ENCODE data around the gene ACOT7.

Gene ACOT7

DNA sequence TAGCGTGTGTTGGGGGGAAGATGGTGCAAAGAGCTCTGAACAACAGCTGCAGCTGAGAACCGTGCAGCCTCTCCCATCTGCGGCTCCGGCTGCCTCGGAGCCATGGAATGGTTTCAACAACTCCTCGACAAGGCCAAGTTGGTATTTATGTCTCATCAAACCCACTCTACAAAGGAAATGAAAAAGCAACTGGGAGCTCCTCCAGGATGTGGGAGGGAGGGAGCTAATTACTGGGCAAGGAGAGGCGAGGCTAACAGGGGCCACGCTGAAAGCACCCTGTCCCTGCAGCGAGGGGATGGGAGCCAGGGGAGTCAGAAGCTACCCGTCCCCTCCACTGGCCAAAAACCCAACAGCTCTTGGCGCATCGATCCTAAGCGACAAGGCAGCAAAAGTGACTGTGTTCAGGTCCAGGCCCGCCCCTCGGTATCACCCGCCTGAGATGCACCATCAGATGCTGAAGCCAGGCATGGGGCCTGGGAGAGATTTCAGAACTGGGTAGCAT lies 63.1 kb downstream of the ACOT7 start:
- no peaks in the 10 kb centered on the region for H3K9me3 ChIP-seq (ENCODE audit: control insufficient read depth, low read length)
- peaks cover 19% of the 10 kb centered on the region for H3K4me1 ChIP-seq (ENCODE audit: control insufficient read depth, insufficient read depth, low read length)
- H3K27me3 ChIP-seq (replicated peaks; ENCODE audit: control insufficient read depth, insufficient read depth, low read length) = no peaks in the 10 kb centered on the region
- no peaks in the 10 kb centered on the region for H3K36me3 ChIP-seq (ENCODE audit: control insufficient read depth, insufficient read depth, low read length, severe bottlenecking)
- peak; percentile 43 for DNase-seq (ENCODE audit: low read depth)
- H3K4me3 ChIP-seq (ENCODE audit: low read length) = no peak overlapping the region
- no peak overlapping the region for H3K9ac ChIP-seq (ENCODE audit: low read length)

DNA sequence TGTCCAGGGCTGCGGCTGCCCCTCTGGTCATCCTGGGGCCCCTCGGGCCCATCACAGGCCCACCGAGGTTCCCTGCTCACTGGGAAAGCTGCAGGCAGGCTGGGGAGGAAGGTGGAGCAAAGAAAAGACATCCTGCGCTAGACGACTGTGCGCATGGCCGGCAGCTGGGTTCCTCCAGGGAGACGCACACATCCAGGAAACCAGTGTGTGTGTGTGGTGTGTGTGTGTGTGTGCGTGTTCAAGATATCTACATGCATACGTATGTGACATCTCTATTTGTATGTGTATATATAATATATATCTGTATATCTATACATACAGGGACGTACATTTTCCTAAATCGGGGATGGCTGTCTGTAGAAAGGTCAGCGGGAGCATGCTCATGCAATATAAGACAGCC lies 63.7 kb downstream of the ACOT7 start:
- Histone ChIP-seq H3K27me3 (replicated peaks; ENCODE audit: control insufficient read depth, insufficient read depth, low read length) (no peaks in the 10 kb centered on the region), H3K4me1 (ENCODE audit: control insufficient read depth, insufficient read depth, low read length) (peaks cover 19% of the 10 kb centered on the region), H3K4me3 (ENCODE audit: low read length) (no peak overlapping the region), H3K36me3 (ENCODE audit: control insufficient read depth, insufficient read depth, low read length, severe bottlenecking) (no peaks in the 10 kb centered on the region), H3K9me3 (ENCODE audit: control insufficient read depth, low read length) (no peaks in the 10 kb centered on the region), H3K9ac (ENCODE audit: low read length) (no peak overlapping the region)
- DNase-seq (ENCODE audit: low read depth) = no peak

DNA sequence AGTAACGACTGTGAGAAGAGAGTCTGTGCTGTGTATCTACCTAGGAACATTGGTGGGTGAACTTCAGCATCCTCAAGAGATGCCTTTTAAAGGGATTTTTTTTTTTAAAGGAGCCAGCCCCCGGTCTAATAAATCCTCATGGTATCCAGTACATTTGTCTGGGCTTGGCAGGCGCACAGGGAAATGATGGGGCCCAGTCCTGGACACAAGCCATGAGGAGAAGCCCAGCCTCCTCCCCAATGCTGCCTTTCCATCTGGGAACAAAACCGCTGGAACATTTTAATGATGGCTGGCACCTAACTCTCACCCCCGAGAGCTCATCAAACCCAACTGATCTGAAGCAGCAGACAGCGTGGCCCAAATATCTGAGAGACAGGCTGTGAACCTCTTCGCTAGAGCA lies 64.2 kb downstream of the ACOT7 start:
- no peak overlapping the region for H3K9ac ChIP-seq (ENCODE audit: low read length)
- H3K27me3 ChIP-seq (replicated peaks; ENCODE audit: control insufficient read depth, insufficient read depth, low read length) = no peaks in the 10 kb centered on the region
- no peak overlapping the region for H3K4me3 ChIP-seq (ENCODE audit: low read length)
- no peaks in the 10 kb centered on the region for H3K9me3 ChIP-seq (ENCODE audit: control insufficient read depth, low read length)
- peaks cover 19% of the 10 kb centered on the region for H3K4me1 ChIP-seq (ENCODE audit: control insufficient read depth, insufficient read depth, low read length)
- H3K36me3 ChIP-seq (ENCODE audit: control insufficient read depth, insufficient read depth, low read length, severe bottlenecking) = no peaks in the 10 kb centered on the region
- no peak for DNase-seq (ENCODE audit: low read depth)

DNA sequence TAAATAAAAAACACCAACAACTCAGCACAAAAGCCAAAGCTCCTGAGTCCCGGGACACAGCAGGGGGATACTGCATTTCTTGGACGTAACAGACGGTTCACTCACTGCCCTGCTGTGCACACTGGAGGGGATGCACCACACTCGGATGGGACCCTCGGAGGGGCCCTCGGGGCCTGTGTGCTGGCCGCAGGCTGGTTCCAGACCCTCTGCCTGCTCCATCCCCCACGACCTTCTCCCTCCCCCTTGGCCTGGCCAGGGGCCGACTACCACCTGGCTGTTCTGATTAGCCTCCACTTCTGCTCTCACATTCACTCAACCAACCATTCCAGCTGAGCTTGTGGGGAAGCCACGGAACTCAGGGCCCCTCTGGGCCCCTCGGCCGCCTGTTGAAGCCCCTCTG lies 64.9 kb downstream of the ACOT7 start:
- no peaks in the 10 kb centered on the region for H3K27me3 ChIP-seq (replicated peaks; ENCODE audit: control insufficient read depth, insufficient read depth, low read length)
- no peaks in the 10 kb centered on the region for H3K9me3 ChIP-seq (ENCODE audit: control insufficient read depth, low read length)
- H3K36me3 ChIP-seq (ENCODE audit: control insufficient read depth, insufficient read depth, low read length, severe bottlenecking) = no peaks in the 10 kb centered on the region
- H3K9ac ChIP-seq (ENCODE audit: low read length) = no peak overlapping the region
- no peak overlapping the region for H3K4me3 ChIP-seq (ENCODE audit: low read length)
- DNase-seq (ENCODE audit: low read depth) = no peak
- H3K4me1 ChIP-seq (ENCODE audit: control insufficient read depth, insufficient read depth, low read length) = peaks cover 19% of the 10 kb centered on the region

DNA sequence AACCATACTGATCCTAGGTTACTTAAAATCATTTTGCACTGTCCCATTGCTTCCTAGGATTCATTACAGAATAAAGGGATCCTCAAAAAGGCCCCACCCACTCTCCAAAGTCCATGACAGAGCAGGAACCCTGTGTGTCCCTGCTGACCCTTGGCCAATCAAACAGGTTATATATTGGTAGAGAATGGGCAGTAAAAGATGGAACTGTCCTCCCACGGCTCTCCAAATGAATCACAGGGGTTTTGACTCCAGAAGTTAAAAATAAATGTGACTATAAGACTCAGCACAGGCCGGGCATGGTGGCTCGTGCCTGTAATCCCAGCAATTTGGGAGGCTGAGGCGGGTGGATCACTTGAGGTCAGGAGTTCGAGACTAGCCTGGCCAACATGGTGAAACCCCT lies 65.5 kb downstream of the ACOT7 start:
- Histone ChIP-seq H3K4me3 (ENCODE audit: low read length) (no peak overlapping the region), H3K9ac (ENCODE audit: low read length) (no peak overlapping the region), H3K9me3 (ENCODE audit: control insufficient read depth, low read length) (no peaks in the 10 kb centered on the region), H3K36me3 (ENCODE audit: control insufficient read depth, insufficient read depth, low read length, severe bottlenecking) (no peaks in the 10 kb centered on the region), H3K4me1 (ENCODE audit: control insufficient read depth, insufficient read depth, low read length) (peaks cover 19% of the 10 kb centered on the region), H3K27me3 (replicated peaks; ENCODE audit: control insufficient read depth, insufficient read depth, low read length) (no peaks in the 10 kb centered on the region)
- no peak for DNase-seq (ENCODE audit: low read depth)

DNA sequence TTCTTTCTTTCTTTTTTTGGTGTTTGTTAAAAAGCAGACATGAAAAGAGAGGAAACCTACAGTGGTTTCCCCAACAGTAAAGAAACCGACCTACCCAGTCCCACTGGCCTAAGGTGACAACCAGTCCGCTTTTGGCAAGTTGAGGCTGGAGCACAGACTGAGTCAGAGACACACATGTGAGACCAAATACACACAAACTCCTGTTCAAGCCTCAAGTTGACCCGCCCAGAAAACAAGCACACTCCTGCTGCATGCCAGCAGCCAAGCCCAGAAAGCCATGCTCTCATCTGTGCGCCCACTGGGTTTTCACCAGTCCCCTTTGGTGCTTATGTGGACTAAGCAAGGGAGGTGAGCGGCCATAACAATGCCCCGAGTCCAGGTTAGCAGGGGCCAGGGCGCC lies 68.1 kb downstream of the ACOT7 start:
- no peak overlapping the region for H3K4me3 ChIP-seq (ENCODE audit: low read length)
- H3K9ac ChIP-seq (ENCODE audit: low read length) = no peak overlapping the region
- no peaks in the 10 kb centered on the region for H3K9me3 ChIP-seq (ENCODE audit: control insufficient read depth, low read length)
- no peaks in the 10 kb centered on the region for H3K27me3 ChIP-seq (replicated peaks; ENCODE audit: control insufficient read depth, insufficient read depth, low read length)
- H3K36me3 ChIP-seq (ENCODE audit: control insufficient read depth, insufficient read depth, low read length, severe bottlenecking) = no peaks in the 10 kb centered on the region
- peaks cover 21% of the 10 kb centered on the region for H3K4me1 ChIP-seq (ENCODE audit: control insufficient read depth, insufficient read depth, low read length)
- DNase-seq (ENCODE audit: low read depth) = no peak

DNA sequence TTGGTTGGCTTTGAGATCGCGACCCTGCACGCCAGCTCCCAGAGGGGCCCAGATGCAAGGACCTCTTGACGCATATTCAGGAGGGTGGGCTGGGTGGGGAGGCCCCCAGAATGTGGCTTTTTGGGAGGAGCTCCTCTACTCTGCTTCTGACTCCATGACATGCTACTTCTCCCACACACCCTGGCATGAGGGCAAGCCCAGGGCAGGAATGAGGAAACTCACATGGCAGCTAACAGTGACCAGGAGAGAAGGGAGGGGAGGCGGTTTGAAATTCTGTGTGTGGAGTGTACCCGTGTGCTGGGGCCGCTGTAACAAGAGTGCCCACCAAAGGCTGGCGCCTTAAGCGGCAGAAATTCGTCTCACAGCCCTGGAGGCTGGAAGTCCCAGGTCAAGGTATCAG lies 71.4 kb downstream of the ACOT7 start:
- Histone ChIP-seq H3K36me3 (ENCODE audit: control insufficient read depth, insufficient read depth, low read length, severe bottlenecking) (no peaks in the 10 kb centered on the region), H3K27me3 (replicated peaks; ENCODE audit: control insufficient read depth, insufficient read depth, low read length) (no peaks in the 10 kb centered on the region), H3K4me3 (ENCODE audit: low read length) (no peak overlapping the region), H3K4me1 (ENCODE audit: control insufficient read depth, insufficient read depth, low read length) (peaks cover 6% of the 10 kb centered on the region), H3K9me3 (ENCODE audit: control insufficient read depth, low read length) (no peaks in the 10 kb centered on the region), H3K9ac (ENCODE audit: low read length) (no peak overlapping the region)
- no peak for DNase-seq (ENCODE audit: low read depth)

DNA sequence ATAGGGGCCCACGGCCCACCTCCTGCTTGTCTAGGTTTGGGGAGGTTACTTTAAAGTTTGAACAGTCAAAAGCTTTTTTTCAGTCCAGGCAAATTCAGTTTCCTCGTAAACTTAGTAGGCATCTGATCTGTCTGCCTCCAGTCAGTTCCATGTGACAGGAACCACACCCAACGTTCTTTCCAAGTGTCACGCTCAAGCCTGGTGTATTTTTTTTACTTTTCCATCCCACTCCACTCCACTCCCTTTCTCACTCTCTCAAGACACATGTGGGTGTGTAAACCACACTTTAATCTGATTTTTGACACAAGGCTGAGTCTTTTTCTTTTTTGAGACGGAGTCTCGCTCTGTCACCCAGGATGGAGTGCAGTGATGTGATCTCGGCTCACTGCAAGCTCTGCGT lies 72.4 kb downstream of the ACOT7 start:
- H3K9ac ChIP-seq (ENCODE audit: low read length) = no peak overlapping the region
- no peaks in the 10 kb centered on the region for H3K9me3 ChIP-seq (ENCODE audit: control insufficient read depth, low read length)
- H3K4me3 ChIP-seq (ENCODE audit: low read length) = no peak overlapping the region
- no peaks in the 10 kb centered on the region for H3K27me3 ChIP-seq (replicated peaks; ENCODE audit: control insufficient read depth, insufficient read depth, low read length)
- H3K36me3 ChIP-seq (ENCODE audit: control insufficient read depth, insufficient read depth, low read length, severe bottlenecking) = no peaks in the 10 kb centered on the region
- DNase-seq (ENCODE audit: low read depth) = no peak
- peaks cover 9% of the 10 kb centered on the region for H3K4me1 ChIP-seq (ENCODE audit: control insufficient read depth, insufficient read depth, low read length)

DNA sequence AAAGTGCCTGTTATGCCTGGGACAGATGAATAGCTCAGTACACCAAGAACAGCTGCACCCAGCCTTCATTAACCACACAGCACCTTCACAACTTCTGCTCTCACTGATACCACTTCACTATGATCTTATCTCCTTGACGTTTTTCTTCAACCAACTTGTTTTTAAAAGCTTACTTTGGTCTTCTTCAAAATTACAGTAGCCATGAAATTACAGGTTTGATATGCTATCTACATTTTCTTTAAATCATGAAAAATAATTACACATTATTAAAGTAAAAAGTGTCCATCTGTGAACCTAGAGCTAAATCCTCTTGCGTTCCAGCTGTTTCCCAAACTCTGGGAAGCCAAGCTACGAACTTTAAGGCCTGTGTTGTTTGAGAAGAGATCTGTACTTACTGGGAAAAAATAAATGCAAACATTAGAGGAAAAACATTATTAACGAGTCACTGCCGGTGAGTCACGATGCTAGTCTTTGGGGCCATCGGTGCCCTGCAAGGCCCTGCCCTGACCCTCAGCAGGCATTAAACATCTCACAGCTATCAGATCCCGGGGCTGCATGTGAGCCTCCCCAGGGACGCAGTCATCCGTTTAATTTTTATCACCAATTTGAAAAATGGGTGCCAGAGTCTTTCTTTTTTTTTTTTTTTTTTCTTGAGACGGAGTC lies 76.3 kb downstream of the ACOT7 start:
- no peaks in the 10 kb centered on the region for H3K27me3 ChIP-seq (replicated peaks; ENCODE audit: control insufficient read depth, insufficient read depth, low read length)
- DNase-seq (ENCODE audit: low read depth) = peak; percentile 3
- no peak overlapping the region for H3K4me3 ChIP-seq (ENCODE audit: low read length)
- no peak overlapping the region for H3K9ac ChIP-seq (ENCODE audit: low read length)
- H3K9me3 ChIP-seq (ENCODE audit: control insufficient read depth, low read length) = no peaks in the 10 kb centered on the region
- H3K4me1 ChIP-seq (ENCODE audit: control insufficient read depth, insufficient read depth, low read length) = peaks cover 15% of the 10 kb centered on the region
- H3K36me3 ChIP-seq (ENCODE audit: control insufficient read depth, insufficient read depth, low read length, severe bottlenecking) = no peaks in the 10 kb centered on the region

DNA sequence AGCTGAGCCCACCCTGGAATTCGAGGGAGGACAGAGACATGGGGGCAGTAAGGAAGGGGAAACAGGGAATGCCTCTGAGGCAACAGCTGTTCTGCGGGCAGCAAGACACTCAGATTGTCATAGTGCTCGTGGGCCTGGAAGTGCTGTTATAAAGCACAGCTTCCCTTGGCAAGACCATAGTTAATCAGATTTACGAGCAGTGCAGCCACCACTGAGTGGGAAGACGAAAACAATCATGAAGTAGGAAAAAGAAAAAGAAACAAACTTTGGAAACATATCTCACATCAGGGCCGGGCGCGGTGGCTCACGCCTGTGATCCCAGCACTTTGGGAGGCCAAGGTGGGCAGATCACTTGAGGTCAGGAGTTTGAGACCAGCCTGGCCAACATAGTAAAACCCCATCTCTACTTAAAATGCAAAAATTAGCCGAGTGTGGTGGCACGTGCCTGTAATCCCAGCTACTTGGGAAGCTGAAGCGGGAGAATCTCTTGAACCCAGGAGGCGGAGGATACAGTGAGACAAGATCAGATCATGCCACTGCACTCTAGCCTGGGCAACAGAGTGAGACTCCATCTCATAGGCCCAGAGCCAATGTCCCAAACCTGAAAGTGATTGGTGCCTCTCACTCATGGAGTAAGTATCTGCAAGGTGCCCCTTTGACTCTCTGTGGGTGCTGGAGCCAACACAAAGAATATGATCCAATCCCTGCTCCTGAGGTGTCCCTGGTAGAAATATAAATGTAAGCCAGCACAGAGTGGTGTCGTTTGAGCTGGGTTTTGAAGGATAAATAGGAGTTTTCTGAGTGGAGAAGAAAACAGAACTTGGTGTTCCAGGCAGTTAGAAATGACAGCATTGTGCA lies 77.1 kb downstream of the ACOT7 start:
- Histone ChIP-seq H3K4me1 (ENCODE audit: control insufficient read depth, insufficient read depth, low read length) (peaks cover 15% of the 10 kb centered on the region), H3K4me3 (ENCODE audit: low read length) (no peak overlapping the region), H3K27me3 (replicated peaks; ENCODE audit: control insufficient read depth, insufficient read depth, low read length) (no peaks in the 10 kb centered on the region), H3K9ac (ENCODE audit: low read length) (no peak overlapping the region), H3K9me3 (ENCODE audit: control insufficient read depth, low read length) (no peaks in the 10 kb centered on the region), H3K36me3 (ENCODE audit: control insufficient read depth, insufficient read depth, low read length, severe bottlenecking) (no peaks in the 10 kb centered on the region)
- no peak for DNase-seq (ENCODE audit: low read depth)

DNA sequence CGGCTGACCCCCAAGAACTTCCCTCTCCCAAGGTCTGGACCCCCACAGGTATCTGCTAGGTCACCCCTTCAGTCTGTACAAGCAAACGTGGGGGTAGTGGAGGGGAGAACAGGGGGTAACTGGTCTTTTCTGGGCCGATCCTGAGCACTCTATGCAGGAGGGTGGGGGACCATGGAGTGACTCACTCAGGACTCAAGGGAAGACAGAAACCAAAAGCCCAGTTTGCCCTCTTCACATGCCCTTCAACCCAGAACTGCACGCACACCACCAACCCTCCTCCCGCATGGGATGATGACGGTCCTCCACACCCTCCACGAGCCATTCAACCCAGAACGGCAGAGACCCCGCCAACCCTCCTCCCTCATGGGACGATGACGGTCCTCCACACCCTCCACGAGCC lies 79.1 kb downstream of the ACOT7 start:
- Histone ChIP-seq H3K9ac (ENCODE audit: low read length) (no peak overlapping the region), H3K4me1 (ENCODE audit: control insufficient read depth, insufficient read depth, low read length) (peaks cover 11% of the 10 kb centered on the region), H3K36me3 (ENCODE audit: control insufficient read depth, insufficient read depth, low read length, severe bottlenecking) (no peaks in the 10 kb centered on the region), H3K4me3 (ENCODE audit: low read length) (no peak overlapping the region), H3K27me3 (replicated peaks; ENCODE audit: control insufficient read depth, insufficient read depth, low read length) (no peaks in the 10 kb centered on the region), H3K9me3 (ENCODE audit: control insufficient read depth, low read length) (no peaks in the 10 kb centered on the region)
- DNase-seq (ENCODE audit: low read depth) = no peak
